AG10803 (cell line): ENCODE results near the gene KIF5A.
"Not testable (repeated sequence)": the region's sequence is repeated elsewhere in the genome, so short reads cannot be mapped to it uniquely, and the experiment has no call there.

ENCODE experiments used
- DNase-seq: peaks from one replicate; pipeline ENCODE4 v3.0.0; 2010; ENCODE audit warnings: low read depth
- H3K4me3 ChIP-seq: 2 replicates; pipeline ENCODE4 v1.5.1; 2011; ENCODE audit warnings: mild to moderate bottlenecking, low read length, control low read depth
- TF ChIP-seq, protein P1 (sequence below): conservative IDR thresholded peaks from 2 replicates; pipeline ENCODE4 v1.5.1; 2011; ENCODE audit warnings: mild to moderate bottlenecking, low read length, control low read depth, inconsistent platforms

KIF5A gene

DNA sequence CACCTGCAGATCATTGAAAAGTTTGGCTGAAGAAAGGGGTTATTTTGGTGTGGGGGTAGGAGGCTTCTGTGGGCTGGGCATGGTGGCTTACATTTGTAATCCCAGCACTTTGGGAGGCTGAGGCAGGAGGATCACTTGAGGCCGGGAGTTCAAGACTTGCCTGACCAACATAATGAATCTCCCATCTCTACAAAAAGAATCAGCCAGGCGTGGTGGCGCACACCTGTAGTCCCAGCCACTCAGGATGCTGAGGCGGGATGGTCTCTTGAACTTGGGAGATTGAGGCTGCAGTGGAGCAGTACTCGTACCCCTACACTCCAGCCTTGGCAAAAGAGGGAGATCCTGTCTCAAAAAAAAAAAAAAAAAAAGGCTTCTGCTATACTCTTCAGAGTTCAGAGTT lies 36.6 kb upstream of the KIF5A start:
- DNase-seq: no peak
- H3K4me3 ChIP-seq: no peak overlapping the region
- TF ChIP-seq, protein P1, sequence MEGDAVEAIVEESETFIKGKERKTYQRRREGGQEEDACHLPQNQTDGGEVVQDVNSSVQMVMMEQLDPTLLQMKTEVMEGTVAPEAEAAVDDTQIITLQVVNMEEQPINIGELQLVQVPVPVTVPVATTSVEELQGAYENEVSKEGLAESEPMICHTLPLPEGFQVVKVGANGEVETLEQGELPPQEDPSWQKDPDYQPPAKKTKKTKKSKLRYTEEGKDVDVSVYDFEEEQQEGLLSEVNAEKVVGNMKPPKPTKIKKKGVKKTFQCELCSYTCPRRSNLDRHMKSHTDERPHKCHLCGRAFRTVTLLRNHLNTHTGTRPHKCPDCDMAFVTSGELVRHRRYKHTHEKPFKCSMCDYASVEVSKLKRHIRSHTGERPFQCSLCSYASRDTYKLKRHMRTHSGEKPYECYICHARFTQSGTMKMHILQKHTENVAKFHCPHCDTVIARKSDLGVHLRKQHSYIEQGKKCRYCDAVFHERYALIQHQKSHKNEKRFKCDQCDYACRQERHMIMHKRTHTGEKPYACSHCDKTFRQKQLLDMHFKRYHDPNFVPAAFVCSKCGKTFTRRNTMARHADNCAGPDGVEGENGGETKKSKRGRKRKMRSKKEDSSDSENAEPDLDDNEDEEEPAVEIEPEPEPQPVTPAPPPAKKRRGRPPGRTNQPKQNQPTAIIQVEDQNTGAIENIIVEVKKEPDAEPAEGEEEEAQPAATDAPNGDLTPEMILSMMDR: no peak

DNA sequence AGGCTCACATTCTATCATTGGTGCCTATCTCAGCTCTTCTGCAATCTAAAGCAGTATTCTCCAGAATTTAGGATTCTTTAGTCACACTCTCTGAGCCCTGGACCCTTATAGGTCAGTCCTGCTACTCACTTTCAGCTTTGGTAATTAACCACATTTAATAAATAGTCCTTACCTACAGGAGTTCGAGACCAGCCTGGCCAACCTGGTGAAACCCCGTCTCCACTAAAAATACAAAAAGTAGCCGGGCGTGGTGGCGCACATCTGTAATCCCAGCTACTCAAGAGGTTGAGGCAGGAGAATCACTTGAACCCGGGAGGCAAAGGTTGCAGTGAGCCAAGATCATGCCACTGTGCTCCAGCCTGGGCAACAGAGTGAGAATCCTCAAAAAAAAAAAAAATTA lies 36.2 kb upstream of the KIF5A start:
- H3K4me3 ChIP-seq, DNase-seq: not testable (repeated sequence)

DNA sequence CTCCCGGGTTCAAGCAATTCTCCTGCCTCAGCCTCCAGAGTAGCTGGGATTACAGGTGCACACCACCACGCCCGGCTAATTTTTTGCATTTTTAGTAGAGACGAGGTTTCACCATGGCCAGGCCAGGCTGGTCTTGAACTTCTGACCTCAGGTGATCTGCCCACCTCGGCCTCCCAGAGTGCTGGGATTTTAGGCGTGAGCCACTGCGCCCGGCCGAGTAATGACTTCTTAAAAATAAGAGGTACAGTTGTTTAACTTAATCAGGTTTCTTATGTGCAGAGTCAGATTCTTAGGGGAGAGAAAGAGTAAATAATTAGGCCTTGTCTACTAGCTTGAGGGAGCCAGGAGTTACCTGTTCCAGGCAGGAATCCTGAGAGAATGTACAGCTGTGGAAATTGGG lies 35.6 kb upstream of the KIF5A start:
- not testable (repeated sequence) for H3K4me3 ChIP-seq, DNase-seq

DNA sequence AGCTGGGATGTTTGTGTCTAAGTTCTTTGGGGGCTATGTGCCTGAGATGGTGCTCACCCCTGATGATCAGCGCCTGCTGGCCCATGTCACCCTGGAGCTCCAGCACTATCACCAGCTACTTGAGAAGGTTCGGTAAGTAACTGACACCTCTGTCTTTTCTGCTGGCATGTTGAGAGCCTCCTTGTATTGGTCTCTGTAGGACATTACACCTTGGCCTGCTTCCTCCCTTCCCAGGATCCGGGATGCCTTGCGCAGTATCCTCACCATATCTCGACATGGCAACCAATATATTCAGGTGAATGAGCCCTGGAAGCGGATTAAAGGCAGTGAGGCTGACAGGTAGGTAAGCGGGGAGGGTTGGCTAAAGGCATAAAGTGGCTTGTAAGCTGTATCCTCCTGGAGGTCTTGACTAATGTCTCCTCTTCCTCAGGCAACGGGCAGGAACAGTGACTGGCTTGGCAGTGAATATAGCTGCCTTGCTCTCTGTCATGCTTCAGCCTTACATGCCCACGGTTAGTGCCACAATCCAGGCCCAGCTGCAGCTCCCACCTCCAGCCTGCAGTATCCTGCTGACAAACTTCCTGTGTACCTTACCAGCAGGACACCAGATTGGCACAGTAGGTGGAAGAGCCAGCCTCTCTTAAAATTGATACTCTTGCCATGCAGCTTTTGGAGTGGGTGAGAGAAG lies 35.0 kb upstream of the KIF5A start:
- H3K4me3 ChIP-seq: no peak overlapping the region
- no peak for DNase-seq
- TF ChIP-seq, protein P1: no peak

DNA sequence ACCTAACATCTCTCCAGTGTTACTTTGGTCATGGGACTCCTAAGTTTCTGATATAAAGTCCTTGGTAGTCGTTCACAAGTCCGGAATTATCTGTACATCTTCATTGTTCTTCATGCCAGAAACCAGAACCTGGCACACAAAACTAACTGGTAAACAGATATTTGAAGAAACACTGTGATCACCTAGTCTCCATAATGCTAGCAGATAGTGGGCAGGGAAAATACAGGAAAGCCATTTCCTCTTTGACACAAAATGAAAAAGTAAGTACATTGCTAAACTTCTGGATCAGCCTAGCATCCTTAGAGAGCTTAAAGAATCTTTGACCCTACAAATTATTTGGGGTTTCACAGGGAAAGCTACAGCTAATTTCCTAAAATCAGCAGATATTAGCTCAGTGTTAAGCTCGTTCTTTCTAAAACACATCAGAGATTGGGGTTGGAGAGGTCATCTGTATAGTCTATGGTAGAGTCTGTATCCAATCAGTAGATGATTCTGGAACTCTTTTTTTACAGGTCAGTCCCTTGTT lies 34.4 kb upstream of the KIF5A start:
- TF ChIP-seq, protein P1: no peak
- no peak overlapping the region for H3K4me3 ChIP-seq
- DNase-seq: no peak

DNA sequence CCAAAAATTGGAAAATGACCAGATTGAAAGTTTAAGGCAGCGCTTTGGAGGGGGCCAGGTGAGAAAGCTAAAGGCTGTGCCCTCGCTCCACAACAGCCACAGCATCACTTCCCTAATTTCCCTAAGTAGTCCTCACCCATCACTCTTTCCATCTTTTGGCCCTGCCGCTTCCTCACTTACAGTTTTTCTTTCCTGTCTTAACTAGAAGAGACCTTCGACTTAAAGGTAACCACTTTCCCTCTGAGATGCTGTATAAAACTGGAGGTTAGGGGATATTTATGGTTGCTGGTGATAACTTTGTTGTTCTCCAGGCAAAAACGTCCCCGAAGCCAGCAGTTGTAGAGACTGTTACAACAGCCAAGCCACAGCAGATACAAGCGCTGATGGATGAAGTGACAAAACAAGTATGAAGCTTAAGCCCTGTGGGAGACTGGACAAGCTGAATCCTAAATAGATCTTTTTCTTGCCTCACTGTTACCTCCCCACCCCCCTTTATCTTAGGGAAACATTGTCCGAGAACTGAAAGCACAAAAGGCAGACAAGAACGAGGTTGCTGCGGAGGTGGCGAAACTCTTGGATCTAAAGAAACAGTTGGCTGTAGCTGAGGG lies 33.8 kb upstream of the KIF5A start:
- DNase-seq: no peak
- no peak overlapping the region for H3K4me3 ChIP-seq
- TF ChIP-seq, protein P1: no peak

DNA sequence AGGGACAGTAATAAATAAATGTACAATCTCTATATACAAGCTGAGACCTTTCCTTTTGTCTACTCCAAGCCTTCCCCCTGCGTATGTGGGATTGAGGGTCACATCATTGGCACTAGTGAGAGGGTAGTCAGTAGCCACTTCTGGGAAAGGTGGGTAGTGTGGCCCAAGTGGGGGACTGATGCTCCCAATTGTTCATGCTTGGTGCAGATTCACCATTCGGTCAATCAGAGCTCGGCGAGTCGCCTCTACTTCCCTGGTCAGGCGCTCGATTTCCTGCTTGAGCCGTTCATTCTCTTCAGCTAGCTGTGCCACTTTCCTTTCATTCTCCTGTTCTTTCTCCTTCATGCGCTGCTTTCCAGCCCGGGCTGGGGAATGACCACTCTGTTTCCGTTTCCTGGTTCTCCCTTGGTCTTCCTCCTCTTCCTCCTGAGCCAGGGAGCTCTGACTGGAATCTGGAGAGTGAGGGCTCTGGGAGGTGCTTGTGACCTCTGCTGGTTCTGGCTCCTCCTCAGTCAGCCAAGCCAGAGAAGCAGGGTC lies 33.2 kb upstream of the KIF5A start:
- H3K4me3 ChIP-seq: no peak overlapping the region; the same call in 1 of the 2 replicates
- TF ChIP-seq, protein P1: no peak
- DNase-seq: no peak

DNA sequence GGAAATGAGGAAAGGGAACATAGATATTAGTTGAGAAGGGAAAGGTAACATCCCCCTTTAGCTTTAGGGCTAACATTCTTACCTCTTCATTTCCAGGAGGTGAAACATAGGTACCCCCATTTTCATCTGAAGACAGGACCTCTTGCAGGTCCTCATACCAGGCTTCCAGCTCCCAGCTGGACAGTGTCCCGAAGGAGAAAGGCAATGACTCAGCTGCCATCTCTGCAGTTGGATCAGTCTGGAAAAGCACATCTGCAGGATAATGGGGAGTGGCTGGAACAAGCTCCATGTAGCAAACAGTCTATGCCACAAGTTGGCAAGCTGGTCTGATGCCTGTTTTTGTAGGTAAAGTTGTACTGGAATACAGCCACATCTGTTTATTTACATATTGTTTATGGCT lies 32.7 kb upstream of the KIF5A start:
- peak; percentile 80 for DNase-seq
- TF ChIP-seq, protein P1: no peak
- peak overlapping the region; percentile 100; the same call in 1 of the 2 replicates for H3K4me3 ChIP-seq

DNA sequence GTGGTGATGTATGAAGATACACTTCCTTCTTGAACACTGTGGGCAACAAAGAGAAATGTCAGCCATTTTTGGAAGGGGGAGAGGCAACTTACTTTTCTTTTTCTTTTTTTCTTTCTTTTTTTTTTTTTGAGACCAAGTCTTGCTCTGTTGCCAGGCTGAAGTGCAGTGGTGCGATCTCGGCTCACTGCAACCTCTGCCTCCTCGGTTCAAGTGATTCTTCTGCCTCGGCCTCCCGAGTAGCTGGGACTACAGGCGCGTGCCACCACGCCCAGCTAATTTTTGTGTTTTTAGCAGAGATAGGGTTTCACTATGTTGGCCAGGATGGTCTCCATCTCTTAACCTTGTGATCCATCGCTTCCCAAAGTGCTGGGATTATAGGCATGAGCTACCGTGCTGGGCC lies 32.1 kb upstream of the KIF5A start:
- DNase-seq: not testable (repeated sequence)
- peak overlapping the region; percentile 100 for H3K4me3 ChIP-seq
